Measurements from ENCODE around the gene FOXF2.

GRCh38 chr6:1387876-1388629, 1.3 kb upstream of the FOXF2 start:
- TF ChIP-seq POLR2AphosphoS5 (IDR thresholded peaks at IDR 0.05) (peak in 1 of 3 donors; percentile 34), CTCF (IDR thresholded peaks at IDR 0.05) (no peak)
